ENCODE measurements around the gene MRGPRF.

DNA sequence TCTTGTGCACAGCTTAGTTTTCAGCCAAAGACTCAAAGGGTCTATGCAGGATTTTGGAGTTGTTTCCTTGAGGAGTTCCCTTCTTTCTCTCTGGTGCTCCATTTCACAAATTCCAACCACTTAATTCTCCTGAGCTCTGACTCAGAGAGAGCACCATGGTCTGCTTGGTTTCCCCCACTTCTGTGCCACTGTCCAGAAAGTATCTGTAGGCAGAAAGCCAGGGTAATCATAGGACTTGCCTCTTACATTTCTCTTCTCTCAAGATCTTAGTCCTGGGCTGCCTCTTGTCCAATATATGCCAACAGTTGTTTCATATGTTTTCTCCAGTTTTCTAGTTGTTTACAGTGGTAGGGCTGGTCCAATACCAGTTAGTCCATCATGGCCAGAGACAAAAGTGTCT is 25.8 kb downstream of the MRGPRF start:
- TF ChIP-seq, protein P1, sequence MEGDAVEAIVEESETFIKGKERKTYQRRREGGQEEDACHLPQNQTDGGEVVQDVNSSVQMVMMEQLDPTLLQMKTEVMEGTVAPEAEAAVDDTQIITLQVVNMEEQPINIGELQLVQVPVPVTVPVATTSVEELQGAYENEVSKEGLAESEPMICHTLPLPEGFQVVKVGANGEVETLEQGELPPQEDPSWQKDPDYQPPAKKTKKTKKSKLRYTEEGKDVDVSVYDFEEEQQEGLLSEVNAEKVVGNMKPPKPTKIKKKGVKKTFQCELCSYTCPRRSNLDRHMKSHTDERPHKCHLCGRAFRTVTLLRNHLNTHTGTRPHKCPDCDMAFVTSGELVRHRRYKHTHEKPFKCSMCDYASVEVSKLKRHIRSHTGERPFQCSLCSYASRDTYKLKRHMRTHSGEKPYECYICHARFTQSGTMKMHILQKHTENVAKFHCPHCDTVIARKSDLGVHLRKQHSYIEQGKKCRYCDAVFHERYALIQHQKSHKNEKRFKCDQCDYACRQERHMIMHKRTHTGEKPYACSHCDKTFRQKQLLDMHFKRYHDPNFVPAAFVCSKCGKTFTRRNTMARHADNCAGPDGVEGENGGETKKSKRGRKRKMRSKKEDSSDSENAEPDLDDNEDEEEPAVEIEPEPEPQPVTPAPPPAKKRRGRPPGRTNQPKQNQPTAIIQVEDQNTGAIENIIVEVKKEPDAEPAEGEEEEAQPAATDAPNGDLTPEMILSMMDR (IDR thresholded peaks at IDR 0.05) = no peak
- no peak for TF ChIP-seq POLR2AphosphoS5 (IDR thresholded peaks at IDR 0.05)
